Epidermal melanocyte (primary cell): ENCODE results near the gene PRKCA.
A peak's percentile ranks its signal among the peaks of the same experiment; 100 is the strongest.
"Not testable (repeated sequence)": the region's sequence is repeated elsewhere in the genome, so short reads cannot be mapped to it uniquely, and the experiment has no call there.

Experiments
- DNase-seq: peaks from one replicate; pipeline ENCODE4 v3.0.0; 2011; ENCODE audit warnings: low spot score; ENCODE audit not compliant: insufficient read length

The PRKCA gene

DNA sequence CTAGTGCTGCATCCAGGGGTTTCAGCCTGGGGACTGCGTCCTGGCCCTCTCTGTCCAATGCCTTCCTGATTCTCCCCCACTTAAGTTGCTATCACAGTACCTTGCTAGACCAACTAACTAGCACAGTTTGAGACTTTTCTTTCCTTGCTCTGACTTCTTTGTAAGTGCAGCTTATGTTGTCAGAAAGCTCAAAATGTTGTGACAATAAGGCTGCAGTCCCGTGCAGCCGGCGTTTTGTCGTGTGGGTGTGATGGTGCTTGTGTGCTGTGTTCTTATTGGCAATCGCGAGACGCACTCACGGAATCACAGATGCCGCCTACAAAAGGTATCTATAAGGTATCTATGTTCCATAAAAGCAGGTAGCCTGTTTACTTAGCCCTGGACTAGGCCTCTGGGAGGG, 132.8 kb downstream of the PRKCA start:
- DNase-seq = no peak

DNA sequence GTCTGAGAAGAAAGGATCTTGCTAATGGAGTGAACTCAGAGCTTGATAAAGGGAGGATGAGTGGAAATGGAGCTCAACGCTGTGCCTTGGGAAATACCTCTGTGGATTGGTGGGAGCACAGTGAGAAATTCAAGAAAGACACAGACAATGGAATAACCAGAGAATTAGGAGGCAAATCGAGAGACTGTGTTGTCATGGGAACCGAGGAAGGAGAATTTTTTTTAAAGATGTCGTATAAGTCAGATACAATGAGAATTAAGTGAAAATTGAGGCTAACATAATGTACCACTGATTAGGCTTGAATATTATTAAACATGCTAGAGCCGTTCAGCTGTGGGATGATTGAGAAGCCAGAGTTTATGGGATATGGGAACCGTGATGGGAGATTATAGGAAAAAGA, 134.2 kb downstream of the PRKCA start:
- no peak for DNase-seq

GRCh38 chr17:66437476-66438026, 135.1 kb downstream of the PRKCA start:
- no peak for DNase-seq

GRCh38 chr17:66438101-66438500, 135.7 kb downstream of the PRKCA start:
- DNase-seq = no peak

DNA sequence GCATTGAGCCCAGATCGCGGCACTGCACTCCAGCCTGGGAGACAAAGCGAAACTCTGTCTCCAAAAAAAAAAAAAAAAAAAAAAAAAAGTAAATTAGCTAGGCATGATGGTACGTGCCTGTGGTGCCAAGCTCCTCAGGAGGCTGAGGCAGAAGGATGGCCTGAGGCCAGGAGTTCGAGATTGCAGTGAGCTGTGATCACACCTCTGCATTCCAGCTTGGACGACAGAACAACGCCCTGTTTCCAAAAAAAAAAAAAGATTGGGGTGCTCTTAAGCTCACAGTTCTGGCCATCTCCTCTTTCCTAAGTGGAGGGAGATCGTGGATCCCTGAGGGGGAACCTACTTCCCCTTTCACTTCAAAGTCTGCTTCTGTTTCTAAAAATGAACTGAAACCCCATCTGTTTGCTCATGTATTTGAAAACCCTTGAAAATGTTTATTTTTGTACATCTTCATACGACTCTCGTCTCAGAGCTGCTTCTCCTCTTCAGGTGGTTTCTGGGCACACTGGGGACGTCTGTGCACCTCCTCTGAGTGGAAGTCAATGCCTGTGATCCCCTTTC, 138.8 kb downstream of the PRKCA start:
- DNase-seq = no peak

- no peak for DNase-seq
Measured at GRCh38 chr17:66443166-66443565, 140.8 kb downstream of the PRKCA start.

GRCh38 chr17:66443606-66444005, 141.2 kb downstream of the PRKCA start:
- DNase-seq = no peak

DNA sequence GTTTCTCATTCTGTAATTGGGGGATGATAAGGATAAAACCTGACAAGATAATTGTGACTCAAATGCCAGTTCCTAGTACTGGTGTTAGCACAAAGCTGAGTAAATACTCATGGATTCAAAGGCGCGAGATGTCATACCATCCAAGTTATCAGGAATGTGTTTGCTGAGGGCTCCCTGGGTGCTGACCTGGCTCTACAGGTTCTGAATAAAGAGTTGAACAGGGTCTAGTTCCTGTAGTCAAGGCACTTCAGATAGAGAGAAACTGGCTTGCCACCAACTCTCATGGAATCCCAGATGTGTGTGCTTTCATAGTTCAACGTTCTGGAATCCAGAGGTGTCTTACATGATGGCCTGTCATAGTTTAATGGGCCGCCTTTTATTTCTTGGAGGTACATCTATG, 141.6 kb downstream of the PRKCA start:
- no peak for DNase-seq

DNA sequence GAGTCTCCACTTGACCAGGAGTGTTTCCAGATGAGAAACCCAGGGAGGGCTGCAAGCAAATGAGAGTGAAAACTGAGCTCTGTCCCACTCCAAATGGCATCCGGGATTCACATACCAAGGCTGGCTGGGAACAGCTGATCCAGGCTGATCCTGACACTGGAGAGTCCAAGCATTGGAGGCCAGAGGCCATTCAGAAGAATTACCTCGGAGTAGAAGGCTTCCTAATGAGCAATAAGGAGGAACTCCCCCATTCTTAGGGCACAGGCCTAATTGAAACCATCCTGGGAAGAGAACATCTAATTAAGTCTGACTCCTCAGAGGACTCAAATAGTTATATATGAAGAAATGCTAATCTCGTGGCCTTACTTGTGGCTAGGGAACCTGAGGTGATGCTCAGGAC, 142.8 kb downstream of the PRKCA start:
- no peak for DNase-seq

- DNase-seq = no peak
Measured at GRCh38 chr17:66446419-66446818, 144.0 kb downstream of the PRKCA start.

DNA sequence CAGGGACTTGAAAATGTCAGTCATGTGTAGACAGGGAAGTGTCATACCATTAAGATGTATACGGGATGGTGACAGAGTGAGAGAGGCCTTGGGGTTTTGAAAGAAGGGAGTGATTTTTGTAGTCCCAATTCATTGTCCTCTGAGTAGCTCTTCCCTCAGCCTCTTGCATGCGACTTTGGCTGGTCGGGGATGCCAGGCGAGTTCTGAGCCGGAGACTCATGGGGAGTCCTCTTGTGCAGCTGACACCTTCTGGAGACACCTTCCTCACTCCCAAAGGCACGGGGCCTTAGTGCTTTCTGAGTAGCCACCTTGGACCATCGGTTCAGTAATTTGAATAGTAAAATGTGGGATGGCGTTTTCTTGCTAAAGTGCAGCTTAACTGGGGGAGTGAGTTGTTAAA, 144.7 kb downstream of the PRKCA start:
- no peak for DNase-seq

DNA sequence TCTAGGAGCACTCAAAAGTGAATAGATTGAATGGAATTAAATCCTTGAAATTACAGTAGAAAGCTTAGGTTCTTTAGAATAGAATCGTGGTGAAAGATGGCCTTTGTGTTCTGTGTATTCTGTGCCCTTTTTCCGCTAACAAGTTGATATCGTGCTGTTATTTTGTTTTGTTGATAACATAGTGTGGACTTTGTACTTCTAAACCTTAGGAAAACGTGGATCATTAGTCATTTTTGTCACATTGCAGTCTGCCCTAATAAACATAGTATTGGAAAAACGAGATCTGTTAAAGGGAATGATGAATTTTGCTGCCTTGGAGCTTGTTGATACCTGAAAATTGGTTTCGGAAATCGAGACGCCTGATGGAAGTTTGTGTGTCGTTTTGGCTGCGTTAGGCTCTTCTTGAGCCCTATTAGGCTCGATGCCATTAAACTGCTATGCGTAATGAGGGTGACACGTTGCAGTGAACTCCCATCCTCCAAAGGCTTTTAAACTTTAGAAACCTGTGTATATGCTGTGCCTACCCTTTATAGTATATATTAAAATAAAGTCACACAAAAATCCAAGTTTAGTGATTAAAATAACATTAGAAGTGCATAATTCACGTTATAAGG, 145.7 kb downstream of the PRKCA start:
- DNase-seq = no peak

DNA sequence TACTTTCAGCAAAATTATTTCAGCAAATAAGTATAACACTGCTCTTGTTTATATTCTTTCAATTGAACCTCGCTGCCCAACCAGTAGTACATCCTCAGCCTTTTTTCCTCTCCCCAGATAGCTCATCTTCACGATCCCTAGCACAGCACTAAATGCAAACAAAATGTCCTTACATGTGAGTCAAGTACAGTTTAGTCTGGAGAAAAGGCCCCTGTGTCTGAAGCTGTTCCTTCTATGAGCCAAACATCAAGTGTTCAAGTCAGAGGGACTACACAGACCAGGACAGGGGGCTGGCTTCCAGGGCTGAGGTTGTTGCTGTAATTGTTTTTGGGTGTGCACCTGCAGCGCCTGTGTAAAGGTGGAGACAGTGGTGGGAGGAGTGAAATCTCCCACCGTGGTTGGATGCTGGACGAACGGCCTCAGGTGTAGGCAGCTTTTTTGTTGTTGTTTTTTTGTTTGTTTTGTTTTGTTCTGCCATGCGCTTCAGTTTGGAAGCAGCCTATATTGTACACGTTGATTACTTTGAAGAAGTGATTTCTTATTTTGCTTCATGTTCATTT, 147.1 kb downstream of the PRKCA start:
- no peak for DNase-seq

DNA sequence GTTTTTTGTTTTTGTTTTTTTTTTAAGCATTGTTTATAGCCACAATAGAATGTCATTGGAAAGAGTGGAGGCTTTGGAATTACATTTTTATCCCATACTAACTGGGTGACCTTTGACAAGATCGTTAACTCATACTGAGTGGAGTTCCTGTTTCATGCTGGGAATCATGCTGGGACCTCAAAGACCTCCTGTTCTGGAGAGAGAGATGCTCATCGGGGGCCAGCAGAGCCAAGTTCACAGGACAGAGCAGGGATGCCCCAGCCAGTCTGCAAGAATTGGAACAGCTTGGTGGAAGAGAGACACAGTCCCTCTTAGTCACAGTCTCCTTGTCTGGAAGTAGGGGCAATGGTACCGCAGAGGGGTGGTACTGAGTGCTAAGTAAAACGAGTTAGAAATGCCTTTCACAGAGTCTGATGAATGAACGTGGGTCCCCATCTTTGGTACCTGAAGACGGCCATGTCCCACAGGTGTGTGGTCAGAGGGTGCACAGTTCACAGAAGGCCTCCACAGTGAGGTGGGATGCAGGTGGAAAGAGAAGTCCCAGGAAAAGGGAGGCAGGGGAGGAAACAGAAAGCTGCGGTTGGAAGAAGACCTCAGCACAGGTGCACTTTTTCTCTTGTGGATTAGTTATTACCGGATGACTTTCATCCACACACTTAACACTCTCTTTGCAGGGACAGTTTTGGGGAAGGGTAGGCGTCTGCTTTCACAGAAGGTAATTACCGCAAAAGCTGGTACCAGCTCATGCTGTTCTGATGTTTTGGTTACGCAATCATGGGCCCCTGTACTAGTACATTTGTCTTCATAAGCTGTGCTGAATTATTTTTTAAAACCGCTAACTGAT, 147.8 kb downstream of the PRKCA start:
- DNase-seq = no peak

DNA sequence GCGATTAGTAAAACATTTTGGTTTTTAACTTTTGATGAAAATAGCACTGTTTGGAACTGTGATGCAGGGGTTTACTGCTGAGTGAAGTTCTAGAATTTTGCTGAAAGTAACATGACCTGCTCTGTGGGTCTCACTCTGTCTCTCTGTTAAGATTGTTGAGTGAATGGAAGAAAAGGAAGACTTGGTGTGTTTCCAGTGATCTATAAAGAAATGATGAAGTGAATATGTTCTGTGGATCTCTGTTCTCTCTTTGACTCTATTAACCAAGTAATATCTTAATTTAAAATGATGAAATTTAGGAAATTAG, 148.4 kb downstream of the PRKCA start:
- no peak for DNase-seq

GRCh38 chr17:66451188-66452149, 149.1 kb downstream of the PRKCA start:
- DNase-seq = no peak

GRCh38 chr17:66455060-66455459, 152.6 kb downstream of the PRKCA start:
- DNase-seq = no peak

DNA sequence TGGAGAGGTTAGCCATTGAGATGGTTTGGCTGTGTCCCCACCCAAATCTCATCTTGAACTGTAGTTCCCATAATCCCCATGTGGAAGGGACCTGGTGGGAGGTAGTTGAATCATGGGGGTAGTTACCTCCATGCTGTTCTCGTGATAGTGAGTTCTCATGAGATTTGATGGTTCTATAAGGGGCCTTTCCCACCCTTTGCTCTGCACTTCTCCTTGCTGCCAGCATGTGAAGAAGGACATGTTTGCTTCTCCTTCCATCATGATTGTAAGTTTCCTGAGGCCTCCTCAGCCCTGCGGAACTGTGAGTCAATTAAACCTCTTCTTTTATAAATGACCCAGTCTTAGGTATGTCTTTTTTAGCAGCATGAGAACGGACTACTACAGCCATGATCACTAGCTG, 155.1 kb downstream of the PRKCA start:
- DNase-seq = not testable (repeated sequence)

DNA sequence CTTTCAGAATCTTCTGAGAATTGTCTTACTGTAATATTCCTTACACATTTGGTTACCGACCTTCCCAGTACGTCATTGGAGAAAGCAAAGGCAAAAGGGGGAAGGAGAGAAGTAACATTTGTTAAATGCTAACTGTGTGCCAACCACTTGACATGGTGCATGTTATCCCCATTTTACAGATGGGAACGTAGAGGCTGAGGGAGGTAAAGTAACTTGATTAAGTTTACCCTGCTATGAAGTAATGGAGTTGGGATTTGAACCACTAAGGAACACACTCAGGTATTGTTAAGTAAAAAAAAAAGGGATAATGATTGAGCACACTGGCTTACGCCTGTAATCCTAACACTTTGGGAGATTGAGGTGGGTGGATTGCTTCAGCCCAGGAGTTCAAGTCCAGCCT, 156.4 kb downstream of the PRKCA start:
- no peak for DNase-seq

DNA sequence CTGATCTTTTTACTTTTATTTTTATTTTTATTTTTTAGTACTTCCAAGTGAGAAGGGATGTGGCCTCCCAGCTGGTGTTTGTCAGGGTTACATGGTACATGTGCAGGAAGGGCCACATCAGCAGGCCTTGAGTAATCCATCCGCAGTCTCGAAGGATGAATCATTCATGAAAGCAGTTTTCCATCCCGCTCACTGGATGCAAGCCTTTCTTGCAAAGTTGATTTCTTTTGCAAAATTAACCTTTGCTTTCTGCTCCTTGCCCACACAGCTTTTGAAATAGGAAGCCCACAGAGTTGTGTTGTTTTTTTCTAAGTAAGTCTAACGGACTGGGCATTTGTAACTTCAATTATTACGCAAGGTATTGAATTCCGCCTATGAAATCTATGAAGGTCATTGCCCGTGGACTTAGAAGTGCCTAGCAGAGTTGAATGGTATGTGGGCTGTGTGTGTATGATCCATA, 157.4 kb downstream of the PRKCA start:
- peak; percentile 58 for DNase-seq

GRCh38 chr17:66460558-66460957, 158.1 kb downstream of the PRKCA start:
- DNase-seq = no peak
